GM12872 (cell line): ENCODE data around the gene UAP1L1.

Source experiments
- CTCF ChIP-seq: IDR thresholded peaks from 3 replicates; pipeline ENCODE4 v1.5.1; 2011; ENCODE audit warnings: low read depth, mild to moderate bottlenecking, low read length, moderate library complexity; ENCODE audit not compliant: insufficient read depth

The UAP1L1 gene

DNA sequence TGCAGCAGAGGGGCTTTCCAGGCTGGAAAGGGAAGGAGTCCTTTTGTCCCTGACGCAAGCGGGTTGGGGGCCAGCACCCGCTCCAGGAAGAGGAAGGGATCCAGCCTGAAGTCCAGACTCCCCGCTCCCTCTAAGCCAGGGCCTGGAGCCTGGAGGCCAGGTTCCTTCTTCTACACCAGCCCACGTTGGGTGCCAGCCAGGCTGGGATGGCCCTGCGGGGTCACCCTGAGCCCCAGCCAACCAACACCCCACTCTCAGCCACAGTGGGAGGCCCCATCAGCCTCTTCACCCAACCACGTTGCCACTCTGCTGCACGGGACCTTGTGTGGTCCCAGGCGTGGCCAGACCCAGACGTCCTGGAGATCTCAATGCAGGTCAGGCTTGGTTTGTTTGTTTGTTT lies 44.5 kb upstream of the UAP1L1 start:
- no peak for TF ChIP-seq CTCF

DNA sequence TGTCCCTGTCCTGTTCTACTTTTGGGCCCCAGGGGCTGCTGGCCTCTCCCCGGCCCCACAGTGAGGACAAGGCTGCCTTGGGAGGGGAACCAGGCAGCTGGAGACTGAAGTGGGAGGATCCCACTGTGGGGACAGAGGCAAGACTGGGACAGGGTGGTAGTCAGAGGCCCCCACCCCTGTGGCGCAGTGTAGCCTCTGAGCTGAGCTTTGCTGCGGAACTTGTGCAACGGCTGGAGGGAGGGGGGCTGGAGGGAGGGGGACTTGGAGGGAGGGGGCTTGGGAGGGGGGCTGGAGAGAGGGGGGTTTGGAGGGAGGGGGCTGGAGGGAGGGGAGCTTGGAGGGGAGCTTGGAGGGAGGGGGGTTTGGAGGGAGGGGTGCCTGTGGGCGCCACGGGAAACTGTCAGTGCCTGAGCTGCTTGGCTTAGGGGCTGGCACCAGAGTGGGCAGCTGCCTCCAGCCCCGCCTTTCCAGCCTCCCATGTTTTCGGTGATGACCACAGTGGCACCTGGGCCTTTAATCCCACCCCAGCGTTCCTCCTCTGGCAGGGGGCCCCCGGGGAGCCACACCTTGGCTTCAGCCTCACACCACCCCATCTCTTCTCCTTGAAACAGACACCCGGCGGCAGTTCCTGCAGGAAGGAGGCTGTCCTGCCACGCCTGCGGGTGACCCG lies 43.1 kb upstream of the UAP1L1 start:
- no peak for TF ChIP-seq CTCF

DNA sequence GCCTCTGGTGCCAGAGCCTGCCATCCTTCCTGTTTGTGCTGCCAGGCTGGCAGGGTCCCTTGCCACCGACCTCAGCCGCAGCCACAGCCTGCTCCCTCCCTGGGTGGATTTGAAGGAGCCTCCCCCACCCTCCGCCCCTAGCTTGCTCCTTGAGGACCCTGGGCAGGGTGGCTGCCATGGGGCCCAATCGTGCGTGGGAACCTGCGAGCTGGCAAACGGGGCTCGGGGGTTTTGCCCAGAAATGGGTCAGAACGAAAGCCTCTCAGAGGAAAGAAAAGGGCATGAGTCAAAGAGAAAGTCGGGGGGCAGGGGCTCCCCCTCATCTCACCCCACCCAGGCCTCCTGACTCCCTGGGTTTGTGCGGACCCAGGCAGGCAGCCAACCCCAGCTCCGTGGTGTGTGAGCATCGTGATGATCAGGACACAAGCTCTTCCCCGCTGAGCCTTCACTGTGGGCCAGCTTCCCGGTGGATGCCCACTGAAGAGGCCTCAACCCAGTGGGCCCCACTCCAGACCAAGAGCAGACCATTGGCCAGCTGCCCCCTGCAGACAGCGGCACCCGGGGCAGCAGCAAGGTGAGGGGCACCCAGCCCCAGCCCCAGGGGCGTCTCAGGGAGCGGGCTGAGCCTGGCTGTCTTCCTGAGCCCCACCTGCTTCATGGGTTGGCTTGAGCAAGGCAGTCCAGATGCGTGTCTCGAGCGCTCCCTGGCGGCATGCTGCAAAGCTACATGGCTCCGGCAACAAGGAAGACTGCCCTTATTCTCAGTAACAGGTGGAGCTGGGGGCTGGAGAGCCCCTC lies 42.4 kb upstream of the UAP1L1 start:
- peak; percentile 97 for TF ChIP-seq CTCF

DNA sequence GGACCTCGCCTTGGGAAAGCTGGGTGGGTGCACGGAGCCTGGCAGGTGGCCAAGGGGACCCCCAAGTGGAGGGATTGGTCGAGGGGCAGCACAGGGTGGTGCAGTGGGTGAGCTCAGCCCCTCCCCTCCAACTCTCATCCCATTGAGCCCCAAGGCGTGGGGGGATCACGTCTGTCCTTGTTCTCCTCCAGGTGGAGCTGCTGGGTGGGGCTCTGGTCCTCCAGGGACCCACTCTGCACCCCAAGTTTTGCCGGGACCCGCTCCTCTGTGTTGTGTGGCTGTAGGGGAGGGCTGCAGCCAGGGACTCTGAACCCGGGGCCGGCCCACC lies 41.8 kb upstream of the UAP1L1 start:
- no peak for TF ChIP-seq CTCF

DNA sequence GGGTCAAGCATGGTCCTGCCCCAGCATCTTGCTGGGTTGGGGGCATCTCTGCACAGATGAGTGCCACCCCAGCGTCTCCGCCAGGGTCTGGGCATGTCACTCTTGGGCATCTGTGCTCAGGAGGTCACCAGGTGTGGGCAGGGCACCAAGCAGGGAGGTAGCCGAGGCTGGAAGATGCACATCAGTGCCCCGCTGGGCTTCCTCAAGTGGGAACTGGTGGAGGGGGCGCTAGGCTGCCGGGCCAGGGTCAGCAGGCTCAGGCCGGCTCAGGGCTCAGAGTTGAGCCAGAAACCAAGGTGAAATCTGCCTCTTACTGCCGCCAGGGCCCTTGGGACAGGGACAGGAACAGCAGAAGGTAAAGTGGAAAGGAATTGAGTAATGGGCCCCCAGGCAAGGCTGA lies 41.4 kb upstream of the UAP1L1 start:
- TF ChIP-seq CTCF: no peak

DNA sequence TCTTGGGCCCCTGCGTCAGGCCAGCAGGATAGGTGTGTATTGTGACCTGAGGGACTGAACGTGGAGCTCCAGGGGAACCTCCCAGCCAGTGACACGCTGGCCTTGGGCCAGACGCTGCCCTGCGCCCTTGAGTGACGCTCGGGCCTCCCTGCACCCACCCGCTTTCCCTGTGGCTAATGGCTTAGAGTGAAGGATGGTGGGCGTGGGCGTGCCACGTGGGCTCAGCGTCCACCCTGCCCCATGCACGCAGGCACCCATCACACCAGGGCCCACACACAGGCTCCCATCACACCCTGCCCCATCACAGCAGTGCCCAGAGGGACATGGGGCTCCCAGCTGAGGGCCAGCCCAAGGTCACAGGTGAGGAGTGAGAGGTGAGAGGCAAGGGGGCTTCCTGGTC lies 40.3 kb upstream of the UAP1L1 start:
- TF ChIP-seq CTCF: no peak

DNA sequence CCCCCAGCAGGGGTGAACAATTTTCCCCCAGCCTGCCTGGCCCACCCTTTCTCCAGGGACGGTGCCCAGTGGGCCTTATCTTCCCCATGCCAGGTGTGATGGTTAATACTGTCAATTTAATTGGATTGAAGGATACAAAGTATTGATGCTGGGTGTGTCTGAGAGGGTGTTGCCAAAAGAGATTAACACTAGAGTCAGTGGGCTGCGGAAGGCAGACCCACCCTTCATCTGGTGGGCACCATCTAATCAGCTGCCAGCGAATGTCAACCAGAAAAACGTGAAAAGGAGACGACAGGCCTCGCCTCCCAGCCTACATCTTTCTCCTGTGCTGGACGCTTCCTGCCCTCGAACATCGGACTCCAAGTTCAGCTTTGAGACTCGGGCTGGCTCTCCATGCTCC lies 39.8 kb upstream of the UAP1L1 start:
- TF ChIP-seq CTCF: no peak
